T-cell (primary cell): Measurements from ENCODE around the gene ATP2C2. TPM values are rescaled to one million over a fixed set of nuclear protein-coding genes. Genes with fewer than 3 reads are reported as not detected.

Experiments used
- ATAC-seq, 4 experiments: fragments of 200-7000 bp in 3 of 4; fragments of 150-1000 bp in 1 of 4; cut with Tn5 transposase; replicated peaks in 1 of 4; 1 replicate in 3 of 4; 2 replicates in 1 of 4; pipeline ENCODE4 v1.10.0; 2021; ENCODE audit warnings: moderate library complexity in 3 of 4, mild to moderate bottlenecking in 2 of 4, moderate number of reproducible peaks in 1 of 4
- CTCF ChIA-PET, 2 donors: fragments of 300-600 bp; sonication (Branson Sonifier 250); formaldehyde crosslinking; loops; one replicate each; lab custom pipeline; 2022; ENCODE audit warnings: antibody characterized with exemption in 2 of 2; lab: Charles Lee
- POLR2A ChIA-PET, 2 donors: fragments of 300-600 bp; sonication (Branson Sonifier 250); formaldehyde crosslinking; loops; one replicate each; lab custom pipeline; 2022; ENCODE audit warnings: antibody characterized with exemption in 2 of 2; lab: Charles Lee
- DNase-seq, 35 experiments: peaks; one replicate each; pipeline versions ENCODE4 v3.0.0 to v3.0.0-alpha.2; 2013 to 2023
- H3K27ac ChIP-seq: one replicate; pipeline ENCODE4 v1.5.1; 2013; ENCODE audit warnings: low read length
- H3K27me3 ChIP-seq, 2 experiments: replicated peaks in 1 of 2; 1 replicate in 1 of 2; 2 replicates in 1 of 2; pipeline versions ENCODE4 v1.6.1 to v1.7.0; 2013; ENCODE audit warnings: low read length in 1 of 2, mixed read lengths in 1 of 2; ENCODE audit not compliant: control insufficient read depth in 2 of 2, insufficient read depth in 2 of 2; ENCODE audit errors: extremely low read depth in 1 of 2
- H3K36me3 ChIP-seq, 2 donors: 1 replicate in 1 of 2; 2 replicates in 1 of 2; pipeline versions ENCODE4 v1.6.1 to v1.7.0; 2013; ENCODE audit warnings: low read length in 1 of 2; ENCODE audit not compliant: control insufficient read depth in 2 of 2, insufficient read depth in 1 of 2; ENCODE audit errors: extremely low read depth in 1 of 2
- H3K4me1 ChIP-seq, 2 experiments: 1 replicate in 1 of 2; 2 replicates in 1 of 2; pipeline versions ENCODE4 v1.6.1 to v1.7.0; 2013; ENCODE audit warnings: low read length in 2 of 2, mixed read lengths in 1 of 2; ENCODE audit not compliant: insufficient read depth in 2 of 2, control insufficient read depth in 1 of 2; ENCODE audit errors: extremely low read depth in 1 of 2
- H3K4me3 ChIP-seq, 2 donors: 1 replicate in 1 of 2; 2 replicates in 1 of 2; pipeline versions ENCODE4 v1.5.1 to v1.7.0; 2013; ENCODE audit warnings: mild to moderate bottlenecking in 2 of 2, low read length in 1 of 2, moderate library complexity in 1 of 2; ENCODE audit not compliant: control insufficient read depth in 1 of 2; ENCODE audit errors: extremely low read depth in 1 of 2
- H3K9me3 ChIP-seq: 2 replicates; pipeline ENCODE4 v1.7.0; 2013
- H3K27ac Mint-ChIP-seq, 2 donors: one replicate each; pipeline ENCODE4 v1.8.0; 2020 to 2021; ENCODE audit warnings: mild to moderate bottlenecking in 2 of 2, mixed read lengths in 2 of 2
- H3K27me3 Mint-ChIP-seq, 2 donors: one replicate each; pipeline ENCODE4 v1.8.0; 2021 to 2022; ENCODE audit warnings: mixed read lengths in 2 of 2
- H3K36me3 Mint-ChIP-seq: one replicate; pipeline ENCODE4 v1.8.0; 2021; ENCODE audit warnings: mixed read lengths
- H3K4me1 Mint-ChIP-seq, 3 donors: one replicate each; pipeline ENCODE4 v1.8.0; 2020 to 2022; ENCODE audit warnings: mixed read lengths in 3 of 3, mild to moderate bottlenecking in 1 of 3
- H3K4me3 Mint-ChIP-seq, 3 donors: one replicate each; pipeline ENCODE4 v1.8.0; 2020 to 2022; ENCODE audit warnings: mild to moderate bottlenecking in 3 of 3, mixed read lengths in 3 of 3, moderate library complexity in 3 of 3
- H3K9me3 Mint-ChIP-seq, 3 donors: one replicate each; pipeline ENCODE4 v1.8.0; 2020 to 2022; ENCODE audit warnings: mixed read lengths in 3 of 3
- WGBS: methylation state at CpG from one replicate; pipeline ENCODE4 v1.1.5; 2013; ENCODE audit warnings: missing lambda C conversion rate; ENCODE audit not compliant: insufficient coverage; 5-methylcytosine and 5-hydroxymethylcytosine counted together
- total RNA-seq, 35 experiments: library from RNA in 6 of 35; stranded (reverse) in 6 of 35; fragments of 120-200 nt in 1 of 35; gene quantifications; one replicate each; pipeline versions ENCODE4 v1.2.1 to v1.2.4 and lab custom pipeline; 2013 to 2026

The ATP2C2 gene
- total RNA-seq, 5 donors from 2014 or later (not counting 1 experiment from before 2014, with no cell fraction given) = not detected

- ChIA-PET CTCF (no interaction called here), POLR2A (no interaction called here)
- Histone ChIP-seq H3K36me3 (no peaks in the 10 kb centered on the region), H3K27ac (no peak overlapping the region), H3K9me3 (no peaks in the 10 kb centered on the region), H3K4me3 (no peak overlapping the region), H3K4me1 (no peaks in the 10 kb centered on the region), H3K27me3 (peaks cover 0 to 6% of the 10 kb centered on the region in 2 experiments)
- no peak for ATAC-seq
- Mint-ChIP-seq H3K27me3 (peaks cover 2 to 3% of the 10 kb centered on the region in 2 donors), H3K27ac (no peak overlapping the region), H3K4me1 (no peaks in the 10 kb centered on the region), H3K4me3 (no peak overlapping the region), H3K36me3 (no peaks in the 10 kb centered on the region), H3K9me3 (no peaks in the 10 kb centered on the region)
- whole genome bisulfite sequencing = 92% methylated on average over 30 of the region's 34 CpGs
- DNase-seq = no peak
These were observed 84.9 kb downstream of the ATP2C2 start for GRCh38 chr16:84453061-84453752.

- Mint-ChIP-seq H3K36me3 (no peaks in the 10 kb centered on the region), H3K4me1 (no peaks in the 10 kb centered on the region), H3K9me3 (no peaks in the 10 kb centered on the region), H3K27me3 (peaks cover 0 to 2% of the 10 kb centered on the region in 2 donors), H3K4me3 (no peak overlapping the region), H3K27ac (no peak overlapping the region)
- ChIA-PET POLR2A (no interaction called here), CTCF (no interaction called here)
- WGBS = 84% methylated on average over 12 of the region's 13 CpGs
- ATAC-seq = no peak
- Histone ChIP-seq H3K36me3 (peaks cover 0 to 5% of the 10 kb centered on the region in 2 donors), H3K27ac (no peak overlapping the region), H3K4me1 (no peaks in the 10 kb centered on the region), H3K27me3 (peaks cover 0 to 6% of the 10 kb centered on the region in 2 experiments), H3K4me3 (no peak overlapping the region), H3K9me3 (no peaks in the 10 kb centered on the region)
- no peak for DNase-seq
These were observed 86.3 kb downstream of the ATP2C2 start for GRCh38 chr16:84454611-84455010.

GRCh38 chr16:84455031-84455430 lies 86.7 kb downstream of the ATP2C2 start:
- DNase-seq = no peak
- Mint-ChIP-seq H3K27me3 (peaks cover 0 to 2% of the 10 kb centered on the region in 2 donors), H3K4me1 (no peaks in the 10 kb centered on the region), H3K9me3 (no peaks in the 10 kb centered on the region), H3K36me3 (no peaks in the 10 kb centered on the region), H3K4me3 (no peak overlapping the region), H3K27ac (no peak overlapping the region)
- Histone ChIP-seq H3K9me3 (no peaks in the 10 kb centered on the region), H3K4me3 (no peak overlapping the region), H3K36me3 (peaks cover 2 to 5% of the 10 kb centered on the region in 2 donors), H3K27me3 (peaks cover 0 to 6% of the 10 kb centered on the region in 2 experiments), H3K4me1 (no peaks in the 10 kb centered on the region), H3K27ac (no peak overlapping the region)
- WGBS = 87% methylated on average over 6 of the region's 9 CpGs
- POLR2A ChIA-PET = no interaction called here
- no peak for ATAC-seq
- CTCF ChIA-PET = no interaction called here

- WGBS = 96% methylated on average over 27 of the region's 38 CpGs
- Mint-ChIP-seq H3K9me3 (no peaks in the 10 kb centered on the region), H3K27me3 (no peaks in the 10 kb centered on the region), H3K36me3 (peaks cover 16% of the 10 kb centered on the region), H3K27ac (no peak overlapping the region), H3K4me3 (no peak overlapping the region), H3K4me1 (peaks cover 0 to 1% (median 0%) of the 10 kb centered on the region in 3 donors)
- DNase-seq (no peak), ATAC-seq (no peak)
- POLR2A ChIA-PET = no interaction called here
- no peaks in the 10 kb centered on the region for H3K4me1 ChIP-seq
- H3K4me3 ChIP-seq = no peak overlapping the region
- no peaks in the 10 kb centered on the region for H3K27me3 ChIP-seq
- CTCF ChIA-PET = no interaction called here
- peaks cover 10 to 11% of the 10 kb centered on the region in 2 donors for H3K36me3 ChIP-seq
- H3K9me3 ChIP-seq = no peaks in the 10 kb centered on the region
- no peak overlapping the region for H3K27ac ChIP-seq
These were observed 90.5 kb downstream of the ATP2C2 start for GRCh38 chr16:84458606-84459532.

- Histone ChIP-seq H3K4me3 (no peak overlapping the region), H3K27ac (no peak overlapping the region), H3K9me3 (no peaks in the 10 kb centered on the region), H3K36me3 (peaks cover 11 to 12% of the 10 kb centered on the region in 2 donors), H3K27me3 (no peaks in the 10 kb centered on the region), H3K4me1 (no peaks in the 10 kb centered on the region)
- Mint-ChIP-seq H3K27ac (no peak overlapping the region), H3K4me1 (peaks cover 0 to 1% (median 0%) of the 10 kb centered on the region in 3 donors), H3K4me3 (no peak overlapping the region), H3K9me3 (no peaks in the 10 kb centered on the region), H3K36me3 (peaks cover 20% of the 10 kb centered on the region), H3K27me3 (no peaks in the 10 kb centered on the region)
- DNase-seq (no peak), ATAC-seq (no peak)
- ChIA-PET POLR2A (interaction anchor here in 1 of 2 donors (0.7 kb wide), 1 partner anchor 39 kb away, joined by 6 read pairs; no protein-coding TSS in a partner anchor), CTCF (no interaction called here)
- WGBS = no CpG with 5 or more reads among the region's 2 CpGs
These were observed 91.2 kb downstream of the ATP2C2 start for GRCh38 chr16:84459533-84459894.

- Mint-ChIP-seq H3K4me3 (no peak overlapping the region), H3K27ac (no peak overlapping the region), H3K27me3 (no peaks in the 10 kb centered on the region), H3K4me1 (peaks cover 0 to 1% (median 0%) of the 10 kb centered on the region in 3 donors), H3K9me3 (no peaks in the 10 kb centered on the region), H3K36me3 (peaks cover 24% of the 10 kb centered on the region)
- DNase-seq (no peak), ATAC-seq (no peak)
- Histone ChIP-seq H3K9me3 (no peaks in the 10 kb centered on the region), H3K4me3 (no peak overlapping the region), H3K36me3 (peaks cover 11 to 12% of the 10 kb centered on the region in 2 donors), H3K27me3 (no peaks in the 10 kb centered on the region), H3K27ac (no peak overlapping the region), H3K4me1 (no peaks in the 10 kb centered on the region)
- CTCF ChIA-PET = no interaction called here
- 100% methylated on average over 7 of the region's 14 CpGs for WGBS
- POLR2A ChIA-PET = interaction anchor here in 1 of 2 donors (0.7 kb wide), 1 partner anchor 39 kb away, joined by 6 read pairs; no protein-coding TSS in a partner anchor
These were observed 91.6 kb downstream of the ATP2C2 start for GRCh38 chr16:84459941-84460405.
